GM23338 (cell line): ENCODE results near the gene THBS4. TPM values are rescaled to one million over a fixed set of nuclear protein-coding genes. Genes with fewer than 3 reads are reported as not detected.

Source experiments
- ATAC-seq: fragments of 200-7000 bp; cut with Tn5 transposase; 3 replicates; pipeline ENCODE4 v1.9.1; 2020
- DNase-seq: peaks from one replicate; pipeline ENCODE4 v3.0.0-alpha.2; 2015; ENCODE audit warnings: low spot score
- H2AFZ ChIP-seq: fragments of 200-600 bp; sonication (generic); 2 replicates; pipeline ENCODE4 v1.8.0; 2016; ENCODE audit warnings: antibody characterized with exemption, mild to moderate bottlenecking, moderate library complexity
- H3F3A ChIP-seq: fragments of 200-600 bp; sonication (generic); replicated peaks from 2 replicates; pipeline ENCODE4 v1.8.0; 2017; ENCODE audit warnings: antibody characterized with exemption, mixed run types, low read depth
- H3K27ac ChIP-seq: fragments of 200-600 bp; sonication (generic); 2 replicates; pipeline ENCODE4 v1.6.1; 2016; ENCODE audit warnings: low read depth
- H3K27me3 ChIP-seq: fragments of 200-600 bp; sonication (generic); 2 replicates; pipeline ENCODE4 v1.8.0; 2016; ENCODE audit warnings: mild to moderate bottlenecking, mixed run types, moderate library complexity; ENCODE audit not compliant: insufficient read depth
- H3K36me3 ChIP-seq: fragments of 200-600 bp; sonication (generic); 2 replicates; pipeline ENCODE4 v1.8.0; 2016; ENCODE audit warnings: mild to moderate bottlenecking; ENCODE audit not compliant: insufficient read depth
- H3K4me1 ChIP-seq: fragments of 200-600 bp; sonication (generic); 2 replicates; pipeline ENCODE4 v1.8.0; 2016; ENCODE audit warnings: mild to moderate bottlenecking, moderate library complexity; ENCODE audit not compliant: insufficient read depth
- H3K4me2 ChIP-seq: fragments of 200-600 bp; sonication (generic); 2 replicates; pipeline ENCODE4 v1.7.1; 2017; ENCODE audit warnings: mixed run types
- H3K4me3 ChIP-seq: fragments of 200-600 bp; sonication (generic); 2 replicates; pipeline ENCODE4 v1.6.1; 2016; ENCODE audit warnings: mixed run types
- H3K79me2 ChIP-seq: fragments of 200-600 bp; sonication (generic); replicated peaks from 2 replicates; pipeline ENCODE4 v1.8.0; 2017; ENCODE audit warnings: mild to moderate bottlenecking; ENCODE audit not compliant: insufficient read depth
- H3K9me2 ChIP-seq: fragments of 200-600 bp; sonication (generic); 2 replicates; pipeline ENCODE4 v1.8.0; 2017; ENCODE audit not compliant: insufficient read depth
- H4K20me1 ChIP-seq: fragments of 200-600 bp; sonication (generic); replicated peaks from 2 replicates; pipeline ENCODE4 v1.8.0; 2017; ENCODE audit warnings: mild to moderate bottlenecking; ENCODE audit not compliant: insufficient read depth
- H3K27ac Mint-ChIP-seq: 2 replicates; pipeline ENCODE4 v1.8.0; 2020; ENCODE audit warnings: inconsistent platforms, mild to moderate bottlenecking, moderate library complexity, mixed read lengths
- H3K27me3 Mint-ChIP-seq: 3 replicates; pipeline ENCODE4 v1.8.0; 2022; ENCODE audit warnings: low read depth, mild to moderate bottlenecking, moderate library complexity, mixed read lengths, inconsistent platforms; ENCODE audit not compliant: insufficient read depth, poor library complexity
- H3K36me3 Mint-ChIP-seq: 3 replicates; pipeline ENCODE4 v1.8.0; 2021; ENCODE audit warnings: low read depth, mild to moderate bottlenecking, inconsistent platforms, moderate library complexity, mixed read lengths
- H3K4me1 Mint-ChIP-seq: 3 replicates; pipeline ENCODE4 v1.8.0; 2020; ENCODE audit warnings: mild to moderate bottlenecking, inconsistent platforms, mixed read lengths
- H3K4me3 Mint-ChIP-seq: 3 replicates; pipeline ENCODE4 v1.8.0; 2021; ENCODE audit warnings: moderate library complexity, mild to moderate bottlenecking, inconsistent platforms, mixed read lengths
- H3K9me3 Mint-ChIP-seq: 3 replicates; pipeline ENCODE4 v1.8.0; 2020; ENCODE audit warnings: moderate library complexity, mild to moderate bottlenecking, inconsistent platforms, mixed read lengths
- CREB1 ChIP-seq: fragments of 250-450 bp; sonication (Bioruptor Pico); IDR thresholded peaks from 2 replicates; pipeline ENCODE4 v1.5.0; 2020; ENCODE audit warnings: low read depth, mild to moderate bottlenecking, moderate library complexity
- CTCF ChIP-seq, 2 experiments: fragments of 200-600 bp in 1 of 2; sonication (generic) in 1 of 2; conservative IDR thresholded peaks; 2 replicates each; pipeline versions ENCODE4 v1.5.1 to v1.6.1; 2016 to 2017; ENCODE audit warnings: antibody characterized with exemption in 2 of 2, low read depth in 2 of 2, mild to moderate bottlenecking in 2 of 2, moderate library complexity in 1 of 2
- ETS1 ChIP-seq: IDR thresholded peaks from 2 replicates; pipeline ENCODE4 v1.6.1; 2016; ENCODE audit warnings: antibody characterized with exemption
- EZH2 ChIP-seq: fragments of 200-600 bp; sonication (generic); IDR thresholded peaks from one replicate; pipeline ENCODE4 v1.8.0; 2017; ENCODE audit warnings: antibody characterized with exemption, mild to moderate bottlenecking, low read depth; ENCODE audit not compliant: unreplicated experiment
- EZH2phosphoT487 ChIP-seq: fragments of 200-600 bp; sonication (generic); IDR thresholded peaks from one replicate; pipeline ENCODE4 v1.8.1; 2018; ENCODE audit warnings: antibody characterized with exemption; ENCODE audit not compliant: unreplicated experiment
- JUNB ChIP-seq: IDR thresholded peaks from one replicate; pipeline ENCODE4 v1.6.1; 2016; ENCODE audit warnings: antibody characterized with exemption; ENCODE audit not compliant: unreplicated experiment
- NANOG ChIP-seq: IDR thresholded peaks from 2 replicates; pipeline ENCODE4 v1.6.1; 2016; ENCODE audit warnings: antibody characterized with exemption, borderline replicate concordance
- POLR2AphosphoS5 ChIP-seq: IDR thresholded peaks from 2 replicates; pipeline ENCODE4 v1.6.1; 2016; ENCODE audit warnings: antibody characterized with exemption, low read depth
- REST ChIP-seq: IDR thresholded peaks from one replicate; pipeline ENCODE4 v1.6.1; 2018; ENCODE audit warnings: antibody characterized with exemption; ENCODE audit not compliant: unreplicated experiment
- STAT1 ChIP-seq: IDR thresholded peaks from one replicate; pipeline ENCODE4 v1.6.1; 2016; ENCODE audit warnings: antibody characterized with exemption; ENCODE audit not compliant: unreplicated experiment
- ZNF114 ChIP-seq: fragments of 250-450 bp; sonication (Bioruptor Pico); IDR thresholded peaks from 2 replicates; pipeline ENCODE4 v1.5.0; 2020; ENCODE audit warnings: mild to moderate bottlenecking, moderate library complexity
- ZNF331 ChIP-seq: fragments of 250-450 bp; sonication (Bioruptor Pico); IDR thresholded peaks from 2 replicates; pipeline ENCODE4 v1.5.0; 2020; ENCODE audit warnings: low read depth, mild to moderate bottlenecking, moderate library complexity
- ZNF462 ChIP-seq: fragments of 250-450 bp; sonication (Bioruptor Pico); IDR thresholded peaks from 2 replicates; pipeline ENCODE4 v1.5.0; 2020; ENCODE audit warnings: mild to moderate bottlenecking, moderate library complexity
- polyA plus RNA-seq: library from polyadenylated mRNA; unstranded; fragments of >200 nt; fragmentation: Nextera tagmentation; extraction: Ambion mirVana; gene quantifications from 2 replicates; pipeline ENCODE4 v1.2.1, GENCODE V29; 2016
- total RNA-seq: library from RNA; depleted of rRNA; stranded (reverse); fragments of >200 nt; shearing (Covaris generic); gene quantifications from 2 replicates; pipeline ENCODE4 v1.2.3, GENCODE V29; 2014

Gene THBS4
- total and polyA plus RNA-seq, 2 experiments from 2014 or later = 14.0 to 23.2 TPM

GRCh38 chr5:80048084-80048780, 13.1 kb downstream of the THBS4 start (continued):
- TF ChIP-seq REST (no peak), EZH2phosphoT487 (no peak)

GRCh38 chr5:80052464-80052863, 17.3 kb downstream of the THBS4 start:
- Histone ChIP-seq H3K27ac (no peak overlapping the region), H3K36me3 (no peaks in the 10 kb centered on the region), H3F3A (no peaks in the 10 kb centered on the region; the same call in 1 of the 2 replicates), H2AFZ (no peak overlapping the region), H3K4me3 (no peak overlapping the region), H4K20me1 (0 out of 2 replicates have a peak, but pooled peaks cover 4% of the 10 kb centered on the region), H3K27me3 (no peaks in the 10 kb centered on the region), H3K9me2 (no peaks in the 10 kb centered on the region), H3K4me1 (peaks cover 12% of the 10 kb centered on the region; the same call in 1 of the 2 replicates), H3K4me2 (no peak overlapping the region), H3K79me2 (no peaks in the 10 kb centered on the region)
- Mint-ChIP-seq H3K9me3 (no peaks in the 10 kb centered on the region), H3K27me3 (no peaks in the 10 kb centered on the region), H3K27ac (no peak overlapping the region), H3K4me1 (peaks cover 10% of the 10 kb centered on the region), H3K36me3 (no peaks in the 10 kb centered on the region), H3K4me3 (no peak overlapping the region)
- DNase-seq = no peak
- ATAC-seq = no peak
- TF ChIP-seq ETS1 (no peak), POLR2AphosphoS5 (no peak), JUNB (no peak), EZH2 (no peak), NANOG (no peak), STAT1 (no peak), ZNF114 (CRISPR knock-in tag) (no peak), CREB1 (CRISPR knock-in tag) (no peak), ZNF462 (CRISPR knock-in tag) (no peak), EZH2phosphoT487 (no peak), CTCF (conservative IDR thresholded peaks at IDR 0.05; ENCODE audit: low read depth in 2 of 2) (no peak), ZNF331 (CRISPR knock-in tag) (no peak)
